GM18873 (cell line): Measurements from ENCODE around the gene POLG.

Experiments used
- ATAC-seq: cut with Tn5 transposase; IDR thresholded peaks from one replicate; pipeline ENCODE4 v1.9.1; 2021; ENCODE audit warnings: mild to moderate bottlenecking, moderate library complexity, moderate number of reproducible peaks; ENCODE audit not compliant: unreplicated experiment, low FRiP score

The POLG gene

GRCh38 chr15:89334510-89335297 is at the start of gene POLG:
Gene POLG (minus strand): TSS chr15:89334824. CDS start chr15:89333754, 1,070 bp downstream.
- peak; percentile 80 for ATAC-seq

GRCh38 chr15:89384176-89384604 is 49.6 kb upstream of the POLG start:
- no peak for ATAC-seq

GRCh38 chr15:89383365-89384175 is 48.9 kb upstream of the POLG start:
- ATAC-seq: no peak

DNA sequence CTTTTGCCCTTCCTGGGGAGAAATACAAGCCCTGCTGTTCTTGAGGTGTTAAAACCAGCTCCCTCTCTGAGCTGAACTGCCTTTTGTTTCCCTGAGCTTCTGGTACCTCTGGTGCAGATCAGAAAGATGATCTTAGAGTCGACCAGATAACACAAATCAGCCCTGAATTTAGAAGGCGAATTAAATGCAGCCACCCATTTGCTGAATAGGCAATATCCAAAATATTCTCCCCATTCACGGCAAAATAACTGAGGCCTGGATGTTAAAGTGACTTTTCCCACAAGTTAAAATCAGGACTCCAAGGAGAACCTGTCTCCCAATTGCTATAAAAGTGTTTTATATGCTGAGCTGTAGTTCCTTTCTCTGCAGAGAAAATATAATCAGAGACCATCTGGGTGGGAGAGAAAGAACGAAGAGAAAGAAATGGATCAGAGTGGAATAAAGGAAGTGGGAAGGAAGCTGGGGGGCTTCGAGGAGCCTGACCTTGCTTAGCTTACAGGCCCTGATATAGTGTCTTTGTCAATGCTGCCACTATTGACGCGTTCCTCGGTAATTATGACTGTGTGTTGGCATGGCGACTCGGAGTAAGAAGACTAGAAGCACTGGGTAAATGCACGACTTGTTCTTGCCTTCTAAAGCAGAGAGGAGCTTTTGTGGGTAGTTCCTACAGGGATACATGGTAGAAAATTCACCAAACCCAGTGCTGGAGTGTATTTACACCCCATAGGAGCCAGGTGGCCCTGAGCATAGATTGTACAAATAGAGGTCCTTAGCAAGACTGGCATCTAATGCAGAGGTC is 47.5 kb upstream of the POLG start:
- no peak for ATAC-seq

GRCh38 chr15:89381331-89381730 is 46.7 kb upstream of the POLG start:
- no peak for ATAC-seq

GRCh38 chr15:89379818-89380217 is 45.2 kb upstream of the POLG start:
- ATAC-seq: no peak

- no peak for ATAC-seq
Observed at GRCh38 chr15:89379251-89379695, 44.6 kb upstream of the POLG start.

GRCh38 chr15:89378296-89379151 is 43.9 kb upstream of the POLG start:
- no peak for ATAC-seq

DNA sequence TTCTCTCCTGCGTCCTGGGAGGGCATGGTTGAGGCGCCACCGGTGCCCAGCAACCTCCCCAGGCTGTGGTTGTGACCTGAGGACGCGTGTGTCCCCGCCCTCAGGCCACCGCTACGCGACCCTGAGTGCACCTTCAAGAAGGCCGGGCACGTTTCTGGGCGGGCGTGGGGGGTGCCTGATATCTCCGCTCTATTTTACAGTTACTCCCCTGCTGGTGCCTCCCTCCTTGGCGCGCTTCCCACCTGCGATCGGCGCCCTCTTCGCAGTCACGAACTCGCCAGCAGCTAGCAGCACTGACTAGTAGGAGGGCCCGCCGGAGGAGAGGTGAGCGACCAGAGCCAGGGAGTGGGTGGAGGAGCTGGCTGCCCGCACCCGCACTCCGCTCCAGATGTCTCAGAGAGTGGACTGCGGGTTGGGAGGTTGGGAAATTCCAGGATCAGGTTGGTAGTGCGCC is 43.2 kb upstream of the POLG start:
- ATAC-seq: no peak

- ATAC-seq: no peak
Observed at GRCh38 chr15:89377024-89377841, 42.6 kb upstream of the POLG start.

DNA sequence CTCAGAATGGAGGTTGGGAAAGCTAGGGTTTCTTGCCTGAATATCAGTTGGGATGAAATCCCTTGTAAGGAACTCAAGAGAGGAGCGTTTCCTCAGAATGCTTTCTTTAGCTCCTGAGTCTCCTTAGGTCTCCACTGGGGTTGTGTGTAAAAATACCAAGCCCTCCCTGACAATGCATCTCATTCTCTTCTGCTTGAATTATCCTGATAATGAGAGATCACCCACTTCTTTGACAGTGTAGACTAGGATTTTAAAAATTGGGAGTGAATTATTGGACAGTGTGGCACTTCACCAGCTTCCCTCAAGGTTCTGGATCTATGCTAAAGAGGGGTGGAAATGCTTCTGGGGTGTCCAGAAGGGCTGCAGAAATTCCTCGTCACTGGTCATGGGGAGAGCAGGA is 41.8 kb upstream of the POLG start:
- ATAC-seq: no peak

DNA sequence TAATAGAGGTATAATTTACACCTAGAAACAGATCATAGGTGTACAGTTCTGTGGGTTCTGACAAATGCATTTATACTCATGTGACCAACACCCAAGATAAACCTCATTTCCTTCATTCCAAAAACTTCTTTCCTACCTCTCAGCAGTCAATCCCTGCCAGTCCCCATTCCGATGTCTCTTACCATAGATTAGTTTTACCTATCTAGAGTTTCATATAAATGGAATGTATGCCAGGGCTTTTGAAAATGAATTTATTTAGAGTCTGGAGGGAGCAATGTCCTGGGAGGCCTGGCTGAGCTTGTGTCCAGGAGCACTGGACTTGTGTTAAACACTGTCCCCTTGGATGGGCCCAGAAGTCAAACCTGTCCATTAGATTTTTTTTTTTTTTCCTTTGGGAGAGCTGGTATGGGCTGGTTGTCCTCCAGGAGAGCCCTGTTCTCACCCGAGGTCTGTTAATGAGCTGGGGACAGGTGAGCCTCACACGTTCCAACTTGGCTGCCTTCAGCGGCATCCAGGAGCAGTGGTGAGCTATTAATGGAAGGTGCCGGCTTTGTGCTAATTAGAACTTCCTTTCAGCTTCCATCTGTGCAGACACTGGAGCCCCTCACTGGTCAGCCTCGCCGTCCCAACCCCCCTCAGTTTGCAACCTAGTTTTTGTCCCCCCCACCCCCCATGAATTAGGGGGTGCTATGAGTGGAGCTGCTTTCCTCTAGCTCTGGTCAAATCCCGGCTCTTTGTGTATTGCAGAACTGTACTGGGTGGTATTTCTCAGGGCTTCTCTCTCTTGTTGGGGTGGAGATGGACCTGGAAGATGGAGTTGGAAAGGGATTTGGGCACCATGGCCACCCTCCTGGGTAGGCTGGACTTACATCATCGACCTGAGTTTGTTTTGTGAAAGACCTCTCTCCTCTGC is 40.7 kb upstream of the POLG start:
- no peak for ATAC-seq

DNA sequence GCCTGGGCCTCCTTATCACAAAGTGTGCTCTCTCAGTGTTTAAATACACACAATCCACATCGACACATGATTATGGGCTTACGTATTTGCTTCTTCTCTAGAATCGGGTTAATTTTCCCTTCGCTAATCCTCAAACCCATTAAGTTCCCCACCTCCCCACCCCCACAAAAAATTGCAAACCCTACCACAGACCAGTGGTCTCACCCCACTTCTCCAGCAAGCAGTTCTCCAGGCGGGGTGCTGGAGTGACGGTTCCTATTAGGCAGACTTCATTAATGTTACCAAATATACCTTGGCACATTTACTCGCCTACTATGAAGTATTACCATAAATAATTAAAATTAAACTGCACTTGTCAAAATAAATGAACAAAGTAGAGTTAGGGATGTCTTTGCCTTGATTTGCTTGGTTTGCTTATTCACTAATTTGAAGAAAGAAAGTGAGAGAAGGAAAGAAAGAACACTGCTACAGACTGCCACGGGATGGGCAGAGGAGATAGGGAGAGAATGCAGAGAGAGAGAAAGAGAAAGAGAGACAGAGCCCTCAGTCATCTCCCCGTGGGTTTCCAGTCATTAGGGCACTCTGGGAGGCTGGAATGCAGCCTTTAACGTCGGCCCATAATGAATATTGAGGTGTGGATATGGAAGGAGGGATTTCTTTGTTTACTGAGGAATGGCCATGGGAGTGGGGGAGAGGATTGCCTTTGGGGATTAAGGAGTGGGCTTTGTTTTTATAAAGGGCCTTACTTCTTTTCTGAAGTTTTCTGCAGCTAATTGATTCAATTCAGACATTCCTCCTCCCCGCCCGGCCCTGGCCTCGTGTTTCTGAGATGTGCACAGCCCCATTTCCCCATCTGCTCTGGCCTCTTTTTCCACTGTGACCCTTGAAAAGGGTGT is 39.7 kb upstream of the POLG start:
- no peak for ATAC-seq

- no peak for ATAC-seq
Observed at GRCh38 chr15:89372069-89372935, 37.7 kb upstream of the POLG start.

GRCh38 chr15:89371228-89372044 is 36.8 kb upstream of the POLG start:
- ATAC-seq: no peak
